Fibroblast of skin of left biceps (primary cell): Measurements from ENCODE around the gene NUDT16L1.
A peak's percentile ranks its signal among the peaks of the same experiment; 100 is the strongest.
"Not testable (repeated sequence)": the region's sequence is repeated elsewhere in the genome, so short reads cannot be mapped to it uniquely, and the experiment has no call there.

Source experiments
- DNase-seq, 2 experiments: peaks; one replicate each; pipeline ENCODE4 v3.0.0-alpha.2; 2013; ENCODE audit warnings: low read depth in 2 of 2

Gene NUDT16L1

GRCh38 chr16:4718466-4718865, 25.1 kb downstream of the NUDT16L1 start:
- no peak for DNase-seq

GRCh38 chr16:4723071-4723767, 29.9 kb downstream of the NUDT16L1 start:
- DNase-seq: no peak

- DNase-seq: no peak
Observed at GRCh38 chr16:4724661-4725270, 31.4 kb downstream of the NUDT16L1 start.

GRCh38 chr16:4726616-4727015, 33.3 kb downstream of the NUDT16L1 start:
- DNase-seq: no peak

- DNase-seq: no peak
Observed at GRCh38 chr16:4728676-4729075, 35.3 kb downstream of the NUDT16L1 start.

- DNase-seq: no peak
Observed at GRCh38 chr16:4729876-4730275, 36.5 kb downstream of the NUDT16L1 start.

GRCh38 chr16:4733211-4733742, 39.9 kb downstream of the NUDT16L1 start:
- DNase-seq: no peak

GRCh38 chr16:4733747-4734062, 40.3 kb downstream of the NUDT16L1 start:
- DNase-seq: no peak

- DNase-seq: peak; percentile 90 to 91
Observed at GRCh38 chr16:4734063-4734729, 40.8 kb downstream of the NUDT16L1 start, which contains the start of the genes ANKS3 and DNAAF8. Gene ANKS3 (minus strand): TSS chr16:4734271. CDS start chr16:4730149, 4,122 bp downstream. Gene DNAAF8 (plus strand): TSS chr16:4734537. CDS start chr16:4736515, 1,978 bp downstream.

- DNase-seq: peak; percentile 49 to 56
Observed at GRCh38 chr16:4734730-4735535, 41.6 kb downstream of the NUDT16L1 start.

- DNase-seq: no peak
Observed at GRCh38 chr16:4736546-4736945, 43.2 kb downstream of the NUDT16L1 start.

GRCh38 chr16:4737545-4737944, 44.2 kb downstream of the NUDT16L1 start:
- no peak for DNase-seq

GRCh38 chr16:4738370-4738769, 45.0 kb downstream of the NUDT16L1 start:
- DNase-seq: not testable (repeated sequence)

- no peak for DNase-seq
Observed at GRCh38 chr16:4743226-4743878, 50.0 kb downstream of the NUDT16L1 start.

- DNase-seq: no peak
Observed at GRCh38 chr16:4744555-4745273, 51.4 kb downstream of the NUDT16L1 start.

- DNase-seq: no peak
Observed at GRCh38 chr16:4745274-4745569, 51.9 kb downstream of the NUDT16L1 start.
